Kidney (tissue), 14 donors: ENCODE measurements around the gene TBC1D3B. TPM values are rescaled to one million over a fixed set of nuclear protein-coding genes. Genes with fewer than 3 reads are reported as not detected.

Experiments
- DNase-seq, 5 donors: peaks; one replicate each; pipeline ENCODE4 v3.0.0-alpha.2; 2013 to 2020
- FAIRE-seq: peaks from 2 replicates; lab custom pipeline; 2012; peaks lifted over from hg19 to GRCh38; lab: Jason Lieb, UNC
- H3K27ac ChIP-seq, 2 donors: one replicate each; pipeline ENCODE4 v1.7.0; 2013; ENCODE audit warnings: low read depth in 2 of 2, low read length in 2 of 2, inconsistent platforms in 1 of 2
- H3K27me3 ChIP-seq: one replicate; pipeline ENCODE4 v1.7.1; 2013; ENCODE audit warnings: low read length, inconsistent platforms; ENCODE audit not compliant: control insufficient read depth, insufficient read depth
- H3K36me3 ChIP-seq, 3 donors: one replicate each; pipeline versions ENCODE4 v1.7.0 to v1.7.1; 2013; ENCODE audit warnings: low read length in 3 of 3, control low read depth in 1 of 3, inconsistent platforms in 1 of 3; ENCODE audit not compliant: insufficient read depth in 3 of 3, control insufficient read depth in 2 of 3
- H3K4me1 ChIP-seq, 3 donors: one replicate each; pipeline versions ENCODE4 v1.7.0 to v1.7.1; 2013; ENCODE audit warnings: low read length in 3 of 3, inconsistent platforms in 1 of 3, low read depth in 1 of 3; ENCODE audit not compliant: control insufficient read depth in 2 of 3, insufficient read depth in 2 of 3
- H3K4me3 ChIP-seq, 3 donors: one replicate each; pipeline versions ENCODE4 v1.7.0 to v1.8.1; 2013; ENCODE audit warnings: low read length in 3 of 3, control low read depth in 1 of 3, inconsistent platforms in 1 of 3
- H3K9ac ChIP-seq, 3 donors: one replicate each; pipeline versions ENCODE4 v1.7.0 to v1.7.1; 2013; ENCODE audit warnings: low read length in 3 of 3, control low read depth in 1 of 3, inconsistent platforms in 1 of 3
- H3K9me3 ChIP-seq, 3 donors: one replicate each; pipeline versions ENCODE4 v1.7.0 to v1.7.1; 2013; ENCODE audit warnings: low read length in 3 of 3, control low read depth in 1 of 3, inconsistent platforms in 1 of 3; ENCODE audit not compliant: control insufficient read depth in 2 of 3, insufficient read depth in 1 of 3
- intact Hi-C: fragments of 100-400 bp; cut with DNase I; formaldehyde crosslinking; loops from one replicate; pipeline ENCODE4 v1.11.1; 2022
- polyA plus RNA-seq: library from polyadenylated mRNA; stranded (reverse); fragments of 350-450 nt; fragmentation: Illumina TruSeq; extraction: RNeasy Lipid Tissue Mini Kit (QIAGEN cat#74804); gene quantifications from one replicate; pipeline ENCODE4 v1.2.3, GENCODE V29; 2014; ENCODE audit warnings: low read depth, low replicate concordance; ENCODE audit not compliant: insufficient read depth
- total RNA-seq: library from RNA; stranded (reverse); fragmentation: NEBNext Ultra II Directional; extraction: Animal tissue kit (Norgen Biotek cat#: 25700); gene quantifications from one replicate; pipeline ENCODE4 v1.2.1, GENCODE V29; 2021
- TF ChIP-seq, protein P1 (sequence below): IDR thresholded peaks from 3 replicates; pipeline ENCODE4 v1.5.1; 2012; ENCODE audit warnings: mild to moderate bottlenecking, moderate library complexity, borderline replicate concordance; ENCODE audit not compliant: insufficient read depth; ENCODE audit errors: extremely low read depth
- donor health status: control.
- donor health status: control.
- donor health status: control.
- donor health status: control.
- donor health status: control.
- donor health status: DM: yes; HTN: yes; CAD: no.
- donor health status: Normal renal cell carcinoma (clear cell type).

Gene TBC1D3B
- total and polyA plus RNA-seq, 2 donors from 2014 or later = 1.3 to 7.7 TPM

DNA sequence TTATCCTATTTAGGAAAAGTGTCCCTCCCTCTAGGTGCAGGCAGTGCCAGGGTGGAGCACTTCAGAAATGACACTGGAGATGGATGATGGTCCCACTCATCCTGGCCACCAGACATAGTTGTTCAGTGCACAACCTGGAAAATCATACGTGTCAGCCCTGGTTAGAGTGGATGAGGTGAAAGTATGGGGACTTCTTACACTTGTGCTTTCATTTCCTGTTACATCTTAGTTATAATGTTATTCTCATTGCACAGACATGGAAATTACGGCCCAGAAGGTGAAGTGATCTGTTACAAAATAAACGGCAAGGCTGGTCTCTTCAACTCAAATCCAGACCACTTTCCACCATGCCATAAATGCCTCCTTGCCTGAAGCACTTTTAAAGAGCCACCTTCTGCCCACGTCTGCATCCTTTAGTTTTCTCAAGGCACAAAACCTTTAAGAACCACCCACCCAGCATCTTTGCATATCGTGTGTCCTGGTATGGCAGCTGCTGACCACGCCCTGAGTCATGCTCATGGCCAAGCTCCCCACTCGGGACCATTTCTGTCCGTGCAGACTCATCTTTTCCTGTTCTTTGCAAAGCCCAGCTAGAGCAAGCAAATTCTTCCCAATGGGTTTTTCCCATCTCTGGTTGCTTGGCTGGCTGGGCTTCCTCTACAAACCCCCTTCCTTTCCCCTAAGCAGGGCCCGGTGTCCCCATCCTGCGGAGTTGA, 22.4 kb downstream of the TBC1D3B start:
- no peak overlapping the region for H3K9ac ChIP-seq
- TF ChIP-seq, protein P1, sequence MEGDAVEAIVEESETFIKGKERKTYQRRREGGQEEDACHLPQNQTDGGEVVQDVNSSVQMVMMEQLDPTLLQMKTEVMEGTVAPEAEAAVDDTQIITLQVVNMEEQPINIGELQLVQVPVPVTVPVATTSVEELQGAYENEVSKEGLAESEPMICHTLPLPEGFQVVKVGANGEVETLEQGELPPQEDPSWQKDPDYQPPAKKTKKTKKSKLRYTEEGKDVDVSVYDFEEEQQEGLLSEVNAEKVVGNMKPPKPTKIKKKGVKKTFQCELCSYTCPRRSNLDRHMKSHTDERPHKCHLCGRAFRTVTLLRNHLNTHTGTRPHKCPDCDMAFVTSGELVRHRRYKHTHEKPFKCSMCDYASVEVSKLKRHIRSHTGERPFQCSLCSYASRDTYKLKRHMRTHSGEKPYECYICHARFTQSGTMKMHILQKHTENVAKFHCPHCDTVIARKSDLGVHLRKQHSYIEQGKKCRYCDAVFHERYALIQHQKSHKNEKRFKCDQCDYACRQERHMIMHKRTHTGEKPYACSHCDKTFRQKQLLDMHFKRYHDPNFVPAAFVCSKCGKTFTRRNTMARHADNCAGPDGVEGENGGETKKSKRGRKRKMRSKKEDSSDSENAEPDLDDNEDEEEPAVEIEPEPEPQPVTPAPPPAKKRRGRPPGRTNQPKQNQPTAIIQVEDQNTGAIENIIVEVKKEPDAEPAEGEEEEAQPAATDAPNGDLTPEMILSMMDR = no peak
- no peaks in the 10 kb centered on the region for H3K9me3 ChIP-seq
- H3K4me1 ChIP-seq = no peaks in the 10 kb centered on the region
- no peak for FAIRE-seq
- intact Hi-C loops = no loop called here
- no peak overlapping the region for H3K27ac ChIP-seq
- no peaks in the 10 kb centered on the region for H3K27me3 ChIP-seq
- H3K4me3 ChIP-seq = no peak overlapping the region
- DNase-seq = no peak
- no peaks in the 10 kb centered on the region for H3K36me3 ChIP-seq

DNA sequence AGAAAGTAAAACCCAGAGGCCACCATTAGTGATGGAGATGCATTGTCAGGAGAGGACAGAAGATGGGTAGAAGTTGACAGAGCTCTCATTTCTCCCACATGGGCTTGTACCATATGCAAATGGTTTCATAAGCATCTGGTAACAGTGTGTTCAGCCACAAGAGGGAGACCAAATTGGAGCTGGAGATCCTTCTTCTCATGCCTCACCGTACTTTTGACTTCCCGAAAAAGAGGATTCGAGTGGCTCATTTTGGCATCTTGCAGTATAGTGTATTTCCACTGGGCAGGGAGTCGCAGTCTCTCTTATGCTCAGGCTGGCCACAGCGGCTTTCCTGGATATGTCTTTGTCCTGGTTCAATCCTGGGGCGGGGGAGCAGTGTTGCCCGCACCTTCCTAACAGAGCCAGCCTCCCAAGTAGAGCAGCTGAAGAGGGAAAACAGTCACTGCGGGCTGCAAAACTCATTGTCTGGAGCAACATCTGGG, 23.8 kb downstream of the TBC1D3B start:
- H3K36me3 ChIP-seq = no peaks in the 10 kb centered on the region
- DNase-seq (no peak), FAIRE-seq (no peak)
- H3K4me3 ChIP-seq = no peak overlapping the region
- H3K4me1 ChIP-seq = no peaks in the 10 kb centered on the region
- no peaks in the 10 kb centered on the region for H3K27me3 ChIP-seq
- intact Hi-C loops = no loop called here
- no peak overlapping the region for H3K9ac ChIP-seq
- H3K9me3 ChIP-seq = no peaks in the 10 kb centered on the region
- H3K27ac ChIP-seq = no peak overlapping the region
- TF ChIP-seq, protein P1 = no peak

DNA sequence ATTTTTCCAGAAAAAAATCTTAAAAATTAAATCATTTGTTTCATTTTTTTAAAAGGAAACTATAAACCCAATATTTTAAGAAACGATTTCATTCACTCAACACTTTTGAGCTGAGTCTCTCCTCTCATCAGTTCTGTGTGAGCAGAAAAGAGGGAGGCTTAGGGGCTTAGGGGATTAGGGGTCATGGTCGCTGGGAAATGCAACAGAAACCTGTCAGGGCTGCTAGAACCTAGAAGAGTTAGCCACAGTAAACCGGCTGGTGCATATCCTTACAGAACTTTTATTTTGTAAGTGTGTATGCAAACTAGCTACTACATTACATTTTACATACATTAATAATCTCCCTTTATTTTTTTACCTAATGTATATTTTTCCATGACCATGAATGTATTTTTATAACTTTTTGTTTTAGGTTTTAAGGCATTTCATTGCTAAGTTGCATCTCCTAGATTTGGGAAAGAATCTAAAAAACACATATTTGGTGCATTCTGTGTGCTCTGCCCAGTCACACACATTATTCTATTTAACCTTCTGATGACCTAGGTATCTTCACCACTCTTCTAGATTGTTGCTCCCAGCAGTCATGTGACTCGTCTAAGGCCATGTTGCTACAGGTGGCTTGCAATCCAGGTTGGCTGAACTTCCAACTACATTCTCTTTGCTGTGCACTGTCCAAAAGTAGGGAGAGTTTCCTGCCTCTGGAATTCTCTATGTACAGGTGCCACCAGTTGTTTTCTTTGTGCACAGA, 24.4 kb downstream of the TBC1D3B start:
- no peaks in the 10 kb centered on the region for H3K4me1 ChIP-seq
- TF ChIP-seq, protein P1 = no peak
- intact Hi-C loops = no loop called here
- H3K4me3 ChIP-seq = no peak overlapping the region
- H3K36me3 ChIP-seq = no peaks in the 10 kb centered on the region
- DNase-seq (no peak), FAIRE-seq (no peak)
- H3K27me3 ChIP-seq = no peaks in the 10 kb centered on the region
- no peaks in the 10 kb centered on the region for H3K9me3 ChIP-seq
- no peak overlapping the region for H3K27ac ChIP-seq
- H3K9ac ChIP-seq = no peak overlapping the region
